ACC112 (cell line): Measurements from ENCODE around the gene NCF1.
"Not testable (repeated sequence)": the region's sequence is repeated elsewhere in the genome, so short reads cannot be mapped to it uniquely, and the experiment has no call there.

ENCODE experiments used
- H2AFZ ChIP-seq: fragments of 200-600 bp; sonication (generic); one replicate; pipeline ENCODE4 v1.6.0; 2017; ENCODE audit warnings: antibody characterized with exemption, low read length; ENCODE audit not compliant: unreplicated experiment
- H3K27ac ChIP-seq: fragments of 200-600 bp; sonication (generic); 2 replicates; pipeline ENCODE4 v1.5.1; 2014; ENCODE audit warnings: low read depth, mild to moderate bottlenecking, antibody characterized with exemption, low read length, moderate library complexity
- H3K27me3 ChIP-seq: fragments of 200-600 bp; sonication (generic); 2 replicates; pipeline ENCODE4 v1.6.1; 2014; ENCODE audit warnings: mild to moderate bottlenecking, antibody characterized with exemption, low read length, moderate library complexity, mixed read lengths; ENCODE audit not compliant: insufficient read depth
- H3K36me3 ChIP-seq: fragments of 200-600 bp; sonication (generic); 2 replicates; pipeline ENCODE4 v1.6.1; 2016; ENCODE audit warnings: mild to moderate bottlenecking, antibody characterized with exemption, low read length, moderate library complexity, mixed read lengths; ENCODE audit not compliant: insufficient read depth
- H3K4me1 ChIP-seq: fragments of 200-600 bp; sonication (generic); one replicate; pipeline ENCODE4 v1.6.1; 2016; ENCODE audit warnings: low read length, mixed read lengths; ENCODE audit not compliant: insufficient read depth, unreplicated experiment, control insufficient read depth
- H3K4me3 ChIP-seq: fragments of 200-600 bp; sonication (generic); 2 replicates; pipeline ENCODE4 v1.5.1; 2014; ENCODE audit warnings: mild to moderate bottlenecking, low read depth, low read length
- H3K79me2 ChIP-seq: fragments of 200-600 bp; sonication (generic); one replicate; pipeline ENCODE4 v1.6.0; 2016; ENCODE audit warnings: low read length; ENCODE audit not compliant: control insufficient read depth, unreplicated experiment, insufficient read depth

NCF1 gene

GRCh38 chr7:74773760-74774750 lies at the start of gene NCF1:
Gene NCF1, plus strand, starts transcription at chr7:74774011. Its CDS starts 21 bp downstream, at chr7:74774032.
- not testable (repeated sequence) for H3K79me2 ChIP-seq, H3K36me3 ChIP-seq, H2AFZ ChIP-seq, H3K4me3 ChIP-seq, H3K27ac ChIP-seq, H3K4me1 ChIP-seq, H3K27me3 ChIP-seq

- Histone ChIP-seq H2AFZ (no peak overlapping the region), H3K36me3 (peaks cover 14% of the 10 kb centered on the region), H3K27me3 (no peaks in the 10 kb centered on the region), H3K4me3 (no peak overlapping the region), H3K27ac (no peak overlapping the region), H3K79me2 (no peaks in the 10 kb centered on the region), H3K4me1 (no peaks in the 10 kb centered on the region)
Measured at GRCh38 chr7:74725840-74726239, 48.0 kb upstream of the NCF1 start.

- Histone ChIP-seq H3K4me3 (no peak overlapping the region), H3K79me2 (no peaks in the 10 kb centered on the region), H3K27ac (no peak overlapping the region), H3K36me3 (peaks cover 11% of the 10 kb centered on the region), H2AFZ (no peak overlapping the region), H3K4me1 (no peaks in the 10 kb centered on the region), H3K27me3 (no peaks in the 10 kb centered on the region)
Measured at GRCh38 chr7:74726309-74727101, 47.3 kb upstream of the NCF1 start.

- not testable (repeated sequence) for H3K27ac ChIP-seq, H2AFZ ChIP-seq
Measured at GRCh38 chr7:74728686-74729085, 45.1 kb upstream of the NCF1 start.

GRCh38 chr7:74730186-74730585 lies 43.6 kb upstream of the NCF1 start:
- not testable (repeated sequence) for H3K27ac ChIP-seq, H3K4me3 ChIP-seq, H3K4me1 ChIP-seq, H2AFZ ChIP-seq, H3K36me3 ChIP-seq, H3K79me2 ChIP-seq, H3K27me3 ChIP-seq

More at GRCh38 chr7:74728686-74729085, 45.1 kb upstream of the NCF1 start:
- H3K4me1 ChIP-seq, H3K36me3 ChIP-seq, H3K27me3 ChIP-seq, H3K79me2 ChIP-seq, H3K4me3 ChIP-seq: not testable (repeated sequence)

- not testable (repeated sequence) for H3K4me3 ChIP-seq, H3K79me2 ChIP-seq, H3K36me3 ChIP-seq, H2AFZ ChIP-seq, H3K27me3 ChIP-seq, H3K4me1 ChIP-seq, H3K27ac ChIP-seq
Measured at GRCh38 chr7:74739974-74740703, 33.7 kb upstream of the NCF1 start.

DNA sequence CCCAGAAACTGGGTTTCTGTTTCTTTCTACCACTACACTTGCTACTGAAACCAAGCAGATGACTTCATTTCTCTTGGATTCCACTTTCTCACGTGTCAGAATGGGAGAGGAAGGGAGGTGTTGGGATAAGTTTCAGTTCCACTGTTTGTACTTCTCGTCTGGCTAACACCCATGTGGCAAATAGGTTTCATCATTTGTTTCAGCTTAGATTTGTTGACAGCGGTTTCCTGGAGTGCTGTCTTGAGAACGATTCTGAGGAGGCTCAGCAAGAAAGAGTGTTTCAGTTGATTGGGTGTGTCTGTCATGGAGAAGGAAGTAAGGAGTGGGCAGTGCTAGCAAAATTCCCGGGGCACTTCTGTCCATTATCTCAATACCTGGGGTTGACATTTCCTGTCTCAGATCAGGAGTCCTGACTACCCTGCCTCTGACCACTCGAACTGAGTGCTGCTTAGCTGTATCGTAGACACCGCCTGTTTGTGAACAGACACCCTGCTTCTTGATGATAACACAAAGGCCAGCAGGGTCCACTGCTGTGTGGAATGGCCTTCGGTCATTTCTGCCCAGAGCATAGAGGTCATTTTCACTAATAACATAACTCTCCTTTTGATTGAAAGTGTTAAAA lies 29.8 kb upstream of the NCF1 start:
- H3K4me3 ChIP-seq, H3K27me3 ChIP-seq, H3K4me1 ChIP-seq, H3K36me3 ChIP-seq, H2AFZ ChIP-seq, H3K27ac ChIP-seq, H3K79me2 ChIP-seq: not testable (repeated sequence)

- not testable (repeated sequence) for H3K4me1 ChIP-seq, H2AFZ ChIP-seq, H3K4me3 ChIP-seq, H3K27me3 ChIP-seq, H3K27ac ChIP-seq, H3K36me3 ChIP-seq, H3K79me2 ChIP-seq
Measured at GRCh38 chr7:74753921-74754482, 19.8 kb upstream of the NCF1 start.

DNA sequence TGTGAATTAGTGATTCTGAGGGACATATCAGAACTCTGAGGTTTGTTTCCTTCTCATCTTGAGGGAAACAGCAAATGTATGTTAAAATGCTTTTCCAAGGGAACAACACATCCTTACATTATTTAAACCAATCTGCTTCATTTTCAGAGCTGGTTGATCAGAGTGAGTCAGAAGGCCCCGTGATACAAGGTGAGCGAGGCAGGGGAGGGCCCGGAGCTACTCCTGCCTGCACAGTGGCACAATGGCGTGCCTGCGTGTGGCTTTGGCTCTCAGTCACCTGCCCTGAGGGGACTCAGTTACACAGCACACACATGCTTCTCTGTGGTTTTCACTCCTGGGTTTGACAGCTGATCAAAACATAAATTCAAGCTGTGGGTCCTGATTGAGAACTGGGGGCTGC lies 17.1 kb upstream of the NCF1 start:
- not testable (repeated sequence) for H3K79me2 ChIP-seq, H2AFZ ChIP-seq, H3K4me3 ChIP-seq, H3K4me1 ChIP-seq, H3K27me3 ChIP-seq, H3K27ac ChIP-seq, H3K36me3 ChIP-seq

- H3K27ac ChIP-seq, H3K4me3 ChIP-seq, H3K4me1 ChIP-seq, H3K27me3 ChIP-seq, H2AFZ ChIP-seq, H3K79me2 ChIP-seq, H3K36me3 ChIP-seq: not testable (repeated sequence)
Measured at GRCh38 chr7:74758268-74758667, 15.5 kb upstream of the NCF1 start.
